A673 (cell line): ENCODE results near the gene SNX11. TPM values are rescaled to one million over a fixed set of nuclear protein-coding genes. Genes with fewer than 3 reads are reported as not detected.

Source experiments
- BruUV-seq: library from RNA; stranded (reverse); fragments of 400-500 nt; replicated peaks from 2 replicates; lab custom pipeline; 2021; lab: Mats Ljungman, UMichigan
- CTCF ChIA-PET: fragments of 300-600 bp; sonication (Branson Sonifier 250); formaldehyde crosslinking; loops from one replicate; lab custom pipeline; 2022; ENCODE audit warnings: antibody characterized with exemption; lab: Charles Lee
- POLR2A ChIA-PET: fragments of 300-600 bp; sonication (Branson Sonifier 250); formaldehyde crosslinking; loops from one replicate; lab custom pipeline; 2022; ENCODE audit warnings: antibody characterized with exemption; ENCODE audit not compliant: low non-redundant PET; lab: Charles Lee
- DNase-seq: peaks from one replicate; pipeline ENCODE4 v3.0.0-alpha.2; 2015; ENCODE audit warnings: low spot score
- H3K27ac ChIP-seq: fragments of 200-600 bp; sonication (generic); 2 replicates; pipeline ENCODE4 v1.5.1; 2016; ENCODE audit warnings: mixed run types, low read depth, mild to moderate bottlenecking, mixed read lengths, antibody characterized with exemption, low read length; ENCODE audit not compliant: poor library complexity, severe bottlenecking
- H3K27me3 ChIP-seq: fragments of 200-600 bp; sonication (generic); replicated peaks from 2 replicates; pipeline ENCODE4 v1.6.1; 2017; ENCODE audit warnings: mixed run types, low read depth, mild to moderate bottlenecking, mixed read lengths, antibody characterized with exemption, low read length; ENCODE audit not compliant: insufficient read depth, poor library complexity
- H3K36me3 ChIP-seq: fragments of 200-600 bp; sonication (generic); 2 replicates; pipeline ENCODE4 v1.6.1; 2016; ENCODE audit warnings: mixed run types, mild to moderate bottlenecking, mixed read lengths, antibody characterized with exemption, low read length; ENCODE audit not compliant: insufficient read depth, poor library complexity, severe bottlenecking
- H3K4me1 ChIP-seq: fragments of 200-600 bp; sonication (generic); 2 replicates; pipeline ENCODE4 v1.6.1; 2017; ENCODE audit warnings: mixed run types, mild to moderate bottlenecking, mixed read lengths, antibody characterized with exemption, low read length; ENCODE audit not compliant: insufficient read depth, poor library complexity, severe bottlenecking
- H3K4me3 ChIP-seq: fragments of 200-600 bp; sonication (generic); 2 replicates; pipeline ENCODE4 v1.5.1; 2016; ENCODE audit warnings: low read depth, mixed run types, mild to moderate bottlenecking, mixed read lengths, low read length; ENCODE audit not compliant: poor library complexity, severe bottlenecking
- H3K9me3 ChIP-seq: fragments of 200-600 bp; sonication (generic); 2 replicates; pipeline ENCODE4 v1.6.1; 2016; ENCODE audit warnings: mixed run types, low read depth, mild to moderate bottlenecking, mixed read lengths, antibody characterized with exemption, low read length; ENCODE audit not compliant: poor library complexity, severe bottlenecking
- CTCF ChIP-seq: fragments of 300-800, 200-600 bp; sonication (generic); conservative IDR thresholded peaks from 2 replicates; pipeline ENCODE4 v1.5.1; 2017; ENCODE audit warnings: low read depth, mild to moderate bottlenecking, antibody characterized with exemption, low read length, moderate library complexity, mixed read lengths
- EZH2 ChIP-seq: fragments of 200-600 bp; sonication (generic); IDR thresholded peaks from 2 replicates; pipeline ENCODE4 v1.6.1; 2017; ENCODE audit warnings: borderline replicate concordance, low read depth, mild to moderate bottlenecking, mixed read lengths, antibody characterized with exemption, low read length; ENCODE audit not compliant: poor library complexity, severe bottlenecking
- intact Hi-C: fragments of 100-400 bp; cut with micrococcal nuclease; formaldehyde crosslinking; loops from one replicate; pipeline ENCODE4 v1.10.0; 2022; ENCODE audit not compliant: unreplicated experiment
- total RNA-seq: library from RNA; stranded (reverse); gene quantifications from 2 replicates; pipeline ENCODE4 v1.2.3, GENCODE V29; 2021

The SNX11 gene
- total RNA-seq, 1 experiment from 2014 or later, result 25.1 TPM

DNA sequence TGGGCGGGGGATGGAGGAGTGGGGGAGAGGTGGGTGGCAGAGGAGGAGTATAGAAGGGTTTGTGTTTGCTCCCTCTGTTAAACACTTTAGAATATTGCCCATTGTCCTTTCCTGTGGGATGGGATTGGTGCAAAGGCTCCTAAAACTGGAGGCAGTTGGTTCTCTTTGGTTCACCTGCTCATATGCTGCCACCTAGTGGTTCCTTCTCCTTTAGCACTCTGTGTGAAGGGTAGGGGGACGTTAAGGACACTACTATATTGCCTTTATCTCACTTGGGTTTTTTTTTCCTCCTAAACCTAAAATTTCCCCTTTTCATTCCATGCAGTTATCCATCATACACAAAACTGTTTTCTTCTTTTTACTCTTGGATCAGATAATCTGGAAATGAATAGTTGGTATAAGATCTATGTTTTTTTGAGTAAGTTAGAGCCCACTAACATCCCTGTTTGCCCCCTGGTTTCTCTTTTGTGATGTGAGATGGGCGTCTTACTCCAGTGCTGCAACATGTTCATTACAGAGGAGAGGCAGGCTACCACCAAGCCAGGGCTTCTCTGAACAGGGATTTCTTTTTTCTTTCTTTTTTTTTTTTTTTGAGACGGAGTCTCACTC, 23.8 kb downstream of the SNX11 start:
- peak; percentile 86 for DNase-seq
- no peak overlapping the region for H3K4me3 ChIP-seq
- H3K27me3 ChIP-seq, result no peaks in the 10 kb centered on the region
- H3K36me3 ChIP-seq, result no peaks in the 10 kb centered on the region
- POLR2A ChIA-PET, result no interaction called here
- no peaks in the 10 kb centered on the region for H3K9me3 ChIP-seq
- no TSS peak for BruUV-seq
- intact Hi-C loops, result loop anchor here (1.0 to 2.0 kb wide), 2 partner anchors 51 to 106 kb away; no protein-coding TSS in a partner anchor
- no peak overlapping the region for H3K27ac ChIP-seq
- CTCF ChIA-PET, result interaction anchor here (0.6 to 0.7 kb wide), 10 partner anchors 9 to 467 kb away, joined by 4 to 15 read pairs (median 6); no protein-coding TSS in a partner anchor
- no peaks in the 10 kb centered on the region for H3K4me1 ChIP-seq
- TF ChIP-seq CTCF (peak; percentile 92), EZH2 (no peak)

DNA sequence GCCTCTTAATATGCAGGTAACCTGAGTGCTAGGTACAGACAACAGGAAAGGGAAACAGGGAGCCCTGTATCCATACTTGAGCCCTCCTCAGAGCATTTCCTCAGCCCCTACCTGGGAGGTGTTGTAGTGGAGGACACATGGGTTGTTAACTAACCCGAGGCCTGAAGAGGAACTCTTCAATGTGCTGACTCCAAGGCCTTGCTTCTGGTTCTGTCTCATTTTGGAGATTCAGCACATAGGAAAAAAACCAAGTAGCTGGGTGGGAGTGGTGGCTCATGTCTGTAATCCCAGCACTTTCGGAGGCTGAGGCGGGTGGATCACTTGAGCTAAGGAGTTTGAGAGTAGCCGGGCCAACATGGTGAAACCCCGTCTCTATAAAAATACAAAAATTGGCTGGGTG, 24.8 kb downstream of the SNX11 start:
- Histone ChIP-seq H3K36me3 (no peaks in the 10 kb centered on the region), H3K27ac (no peak overlapping the region), H3K27me3 (no peaks in the 10 kb centered on the region), H3K4me1 (no peaks in the 10 kb centered on the region), H3K4me3 (no peak overlapping the region), H3K9me3 (no peaks in the 10 kb centered on the region)
- TF ChIP-seq CTCF (no peak), EZH2 (no peak)
- DNase-seq, result no peak
- no TSS peak for BruUV-seq
- ChIA-PET POLR2A (no interaction called here), CTCF (no interaction called here)
- intact Hi-C loops, result no loop called here

GRCh38 chr17:48134912-48135480, 27.4 kb downstream of the SNX11 start:
- no peaks in the 10 kb centered on the region for H3K4me1 ChIP-seq
- peak; percentile 49 for DNase-seq
- no peak overlapping the region for H3K4me3 ChIP-seq
- CTCF ChIA-PET, result interaction anchor here (0.6 to 1.1 kb wide), 6 partner anchors 14 to 744 kb away, joined by 3 to 4 read pairs (median 3); no protein-coding TSS in a partner anchor
- no TSS peak for BruUV-seq
- no peaks in the 10 kb centered on the region for H3K36me3 ChIP-seq
- POLR2A ChIA-PET, result interaction anchor here (0.6 kb wide), 1 partner anchor 491 kb away, joined by 10 read pairs; no protein-coding TSS in a partner anchor
- no peaks in the 10 kb centered on the region for H3K9me3 ChIP-seq
- H3K27ac ChIP-seq, result no peak overlapping the region
- no peaks in the 10 kb centered on the region for H3K27me3 ChIP-seq
- no peak for TF ChIP-seq EZH2
- TF ChIP-seq CTCF, result peak; percentile 70
- intact Hi-C loops, result loop anchor here (2.0 kb wide), 1 partner anchor 484 kb away; no protein-coding TSS in a partner anchor
